Measurements from ENCODE around the gene SLC5A2. TPM values are rescaled to one million over a fixed set of nuclear protein-coding genes. Genes with fewer than 3 reads are reported as not detected.

Gene SLC5A2
- total and polyA plus RNA-seq, 2 of the 13 experiments (the other 11 are each of a cell fraction or from before 2014, with no cell fraction given): 0.24 to 0.97 TPM

DNA sequence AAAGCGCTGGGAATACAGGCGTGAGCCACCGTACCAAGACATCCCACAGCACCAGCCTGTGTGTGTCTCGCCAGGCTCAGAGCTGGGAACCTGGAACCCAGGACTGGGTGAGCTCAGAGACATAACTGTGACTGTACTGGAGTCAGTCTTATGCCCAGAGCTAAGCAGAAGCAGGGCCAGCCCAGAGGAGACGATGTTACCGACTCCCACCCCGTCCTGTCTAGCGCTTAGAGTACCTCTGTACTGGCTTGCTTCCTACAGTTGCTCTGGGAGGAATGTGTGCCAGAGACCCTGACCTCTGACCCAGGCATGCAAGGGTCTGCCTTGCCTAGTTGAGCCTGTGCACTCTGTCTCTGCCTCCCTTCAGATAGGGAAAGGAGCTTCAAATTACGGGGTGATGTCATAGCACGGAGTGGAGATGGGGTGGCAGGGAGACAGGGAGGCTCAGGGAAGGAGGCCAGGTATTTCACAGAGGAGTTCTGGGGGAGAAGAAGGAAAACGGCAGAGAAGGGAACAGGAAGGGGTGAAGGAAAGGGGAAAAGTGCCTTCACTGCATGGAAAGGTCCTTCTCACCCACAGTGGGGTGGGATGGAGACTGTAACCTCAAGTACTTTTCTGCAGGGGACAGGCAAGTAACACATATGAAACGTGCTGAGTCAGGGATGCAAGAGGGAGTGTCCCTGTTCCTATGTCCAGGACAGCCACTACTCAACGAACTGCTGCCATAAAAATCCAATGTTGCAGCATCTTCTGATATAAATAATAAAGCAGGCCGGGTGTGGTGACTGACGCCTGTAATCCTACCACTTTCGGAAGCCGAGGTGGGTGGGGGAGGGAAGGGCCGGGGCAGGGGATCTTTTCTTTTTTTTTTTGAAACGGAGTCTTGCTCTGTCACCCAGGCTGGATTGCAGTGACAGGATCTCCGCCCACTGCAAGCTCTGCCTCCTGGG lies 29.4 kb upstream of the SLC5A2 start (continued):
- no peak for TF ChIP-seq DNMT3B (CRISPR knock-in tag; conservative IDR thresholded peaks at IDR 0.05)
- no peak for TF ChIP-seq FOXO1 (CRISPR knock-in tag; IDR thresholded peaks at IDR 0.05)
- TF ChIP-seq PREB (CRISPR knock-in tag; IDR thresholded peaks at IDR 0.05): no peak
- no peak for TF ChIP-seq ADNP (CRISPR knock-in tag; IDR thresholded peaks at IDR 0.05)
- TF ChIP-seq KLF6 (CRISPR knock-in tag; IDR thresholded peaks at IDR 0.05): no peak
- 0 out of 2 replicates have a peak, but pooled peaks have one; percentile 36 for TF ChIP-seq KAT8 (CRISPR knock-in tag; IDR thresholded peaks at IDR 0.05)
- no peak for TF ChIP-seq SRSF1 (optimal IDR thresholded peaks at IDR 0.05; ENCODE audit: low read depth, low read length)
- peak; percentile 40; the same call in 1 of the 2 replicates for TF ChIP-seq MXD4 (CRISPR knock-in tag; IDR thresholded peaks at IDR 0.05)
- TF ChIP-seq HOXD1 (CRISPR knock-in tag; IDR thresholded peaks at IDR 0.05): peak; percentile 26; the same call in 1 of the 2 replicates
- no peak for TF ChIP-seq DPF2 (CRISPR knock-in tag; IDR thresholded peaks at IDR 0.05; ENCODE audit: borderline replicate concordance, low read depth)
- TF ChIP-seq ZNF18 (CRISPR knock-in tag; IDR thresholded peaks at IDR 0.05; ENCODE audit: insufficient replicate concordance): no peak
- no peak for TF ChIP-seq E2F1 (CRISPR knock-in tag; IDR thresholded peaks at IDR 0.05)
- TF ChIP-seq, protein P1, sequence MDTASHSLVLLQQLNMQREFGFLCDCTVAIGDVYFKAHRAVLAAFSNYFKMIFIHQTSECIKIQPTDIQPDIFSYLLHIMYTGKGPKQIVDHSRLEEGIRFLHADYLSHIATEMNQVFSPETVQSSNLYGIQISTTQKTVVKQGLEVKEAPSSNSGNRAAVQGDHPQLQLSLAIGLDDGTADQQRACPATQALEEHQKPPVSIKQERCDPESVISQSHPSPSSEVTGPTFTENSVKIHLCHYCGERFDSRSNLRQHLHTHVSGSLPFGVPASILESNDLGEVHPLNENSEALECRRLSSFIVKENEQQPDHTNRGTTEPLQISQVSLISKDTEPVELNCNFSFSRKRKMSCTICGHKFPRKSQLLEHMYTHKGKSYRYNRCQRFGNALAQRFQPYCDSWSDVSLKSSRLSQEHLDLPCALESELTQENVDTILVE (CRISPR knock-in tag; IDR thresholded peaks at IDR 0.05): no peak
- no peak for TF ChIP-seq CSRNP2 (CRISPR knock-in tag; conservative IDR thresholded peaks at IDR 0.05; ENCODE audit: low read depth)
- no peak; the same call in 1 of the 2 replicates for TF ChIP-seq ZFY (CRISPR knock-in tag; IDR thresholded peaks at IDR 0.05)
- TF ChIP-seq RARA (CRISPR knock-in tag; IDR thresholded peaks at IDR 0.05): peak; percentile 59; the same call in 1 of the 2 replicates
- peak; percentile 5; the same call in 1 of the 2 replicates for TF ChIP-seq PAX8 (CRISPR knock-in tag; IDR thresholded peaks at IDR 0.05; ENCODE audit: borderline replicate concordance)
- no peak for TF ChIP-seq BRD4 (CRISPR knock-in tag; IDR thresholded peaks at IDR 0.05)
- no peak for TF ChIP-seq ZZZ3 (CRISPR knock-in tag; IDR thresholded peaks at IDR 0.05; ENCODE audit: borderline replicate concordance)
- TF ChIP-seq ZNF33B (CRISPR knock-in tag; IDR thresholded peaks at IDR 0.05): no peak
- TF ChIP-seq ZNF564 (CRISPR knock-in tag; IDR thresholded peaks at IDR 0.05): no peak
- peak; percentile 34 for TF ChIP-seq GABPB1 (CRISPR knock-in tag; IDR thresholded peaks at IDR 0.05)
- no peak for TF ChIP-seq TCF7 (IDR thresholded peaks at IDR 0.05; ENCODE audit: low read depth)
- no peak for TF ChIP-seq RCOR2 (CRISPR knock-in tag; IDR thresholded peaks at IDR 0.05)
- no peak for TF ChIP-seq MED13 (CRISPR knock-in tag; IDR thresholded peaks at IDR 0.05)
